Measurements from ENCODE around the gene GSPT2.

DNA sequence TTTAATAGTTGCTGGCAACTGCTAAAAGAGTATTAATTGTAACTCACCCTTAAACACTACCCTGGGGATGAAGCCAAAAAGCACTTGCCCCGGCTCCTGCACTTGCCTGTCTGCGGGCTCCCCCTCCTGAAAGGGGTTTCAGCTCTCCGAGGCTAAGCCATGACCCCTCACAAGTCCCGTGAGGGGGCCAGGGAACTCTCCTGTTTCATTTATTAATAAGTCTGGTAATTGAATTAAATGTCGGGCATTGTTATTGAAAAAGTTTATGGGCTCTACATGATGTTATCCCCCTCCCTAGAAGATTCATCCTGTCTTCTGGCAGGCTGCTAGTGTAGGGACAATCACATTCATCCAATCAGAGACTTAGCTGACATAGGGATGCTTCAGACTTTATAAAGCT is 23.3 kb downstream of the GSPT2 start:
- TF ChIP-seq, protein P1, sequence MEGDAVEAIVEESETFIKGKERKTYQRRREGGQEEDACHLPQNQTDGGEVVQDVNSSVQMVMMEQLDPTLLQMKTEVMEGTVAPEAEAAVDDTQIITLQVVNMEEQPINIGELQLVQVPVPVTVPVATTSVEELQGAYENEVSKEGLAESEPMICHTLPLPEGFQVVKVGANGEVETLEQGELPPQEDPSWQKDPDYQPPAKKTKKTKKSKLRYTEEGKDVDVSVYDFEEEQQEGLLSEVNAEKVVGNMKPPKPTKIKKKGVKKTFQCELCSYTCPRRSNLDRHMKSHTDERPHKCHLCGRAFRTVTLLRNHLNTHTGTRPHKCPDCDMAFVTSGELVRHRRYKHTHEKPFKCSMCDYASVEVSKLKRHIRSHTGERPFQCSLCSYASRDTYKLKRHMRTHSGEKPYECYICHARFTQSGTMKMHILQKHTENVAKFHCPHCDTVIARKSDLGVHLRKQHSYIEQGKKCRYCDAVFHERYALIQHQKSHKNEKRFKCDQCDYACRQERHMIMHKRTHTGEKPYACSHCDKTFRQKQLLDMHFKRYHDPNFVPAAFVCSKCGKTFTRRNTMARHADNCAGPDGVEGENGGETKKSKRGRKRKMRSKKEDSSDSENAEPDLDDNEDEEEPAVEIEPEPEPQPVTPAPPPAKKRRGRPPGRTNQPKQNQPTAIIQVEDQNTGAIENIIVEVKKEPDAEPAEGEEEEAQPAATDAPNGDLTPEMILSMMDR (IDR thresholded peaks at IDR 0.05; ENCODE audit: insufficient read depth, low read depth, low read length) = no peak
- no peak for TF ChIP-seq EZH2 (IDR thresholded peaks at IDR 0.05; ENCODE audit: insufficient read depth, low read length)

Data from astrocyte (in vitro differentiated cells and primary cell).